GM12878 (cell line): ENCODE data around the gene RB1. TPM values are rescaled to one million over a fixed set of nuclear protein-coding genes. Genes with fewer than 3 reads are reported as not detected.

Experiments
- ATAC-seq: fragments of 200-7000 bp; cut with Tn5 transposase; 3 replicates; pipeline ENCODE4 v1.9.1; 2020; ENCODE audit warnings: mild to moderate bottlenecking, moderate library complexity
- BruUV-seq: library from RNA; stranded (reverse); fragments of 400-500 nt; replicated peaks from 2 replicates; lab custom pipeline; 2021; lab: Mats Ljungman, UMichigan
- CTCF ChIA-PET: fragments of 300-600 bp; sonication (Branson Sonifier 250); formaldehyde crosslinking; extraction: SDS; loops from one replicate; lab custom pipeline; 2021; ENCODE audit warnings: inconsistent platforms; lab: Yijun Ruan, JAX
- POLR2A ChIA-PET: fragments of 350-600 bp; formaldehyde crosslinking; extraction: SDS; loops from one replicate; lab custom pipeline; 2021; ENCODE audit warnings: inconsistent platforms; lab: Charles Lee
- RAD21 ChIA-PET: fragments of 300-600 bp; sonication (Branson Sonifier 250); formaldehyde crosslinking; loops from one replicate; lab custom pipeline; 2023; ENCODE audit warnings: antibody characterized with exemption; ENCODE audit not compliant: unreplicated experiment; lab: Charles Lee
- SMC1A ChIA-PET: fragments of 300-600 bp; sonication (Branson Sonifier 250); formaldehyde crosslinking; loops from one replicate; lab custom pipeline; 2023; ENCODE audit not compliant: unreplicated experiment, uncharacterized antibody; lab: Charles Lee
- DNase-seq: peaks from one replicate; pipeline ENCODE4 v3.0.0-alpha.2; 2011; ENCODE audit warnings: low read depth, low spot score
- FAIRE-seq: peaks from 3 replicates; lab custom pipeline; 2011; peaks lifted over from hg19 to GRCh38; lab: Jason Lieb, UNC
- H2AFZ ChIP-seq: 2 replicates; pipeline ENCODE4 v1.6.0; 2011; ENCODE audit warnings: low read depth, low read length, control low read depth; ENCODE audit not compliant: control insufficient read depth
- H3K27ac ChIP-seq: 2 replicates; pipeline ENCODE4 v1.5.1; 2011; ENCODE audit warnings: control low read depth; ENCODE audit not compliant: control insufficient read depth, insufficient read depth
- H3K27me3 ChIP-seq, 2 experiments: replicated peaks in 1 of 2; 2 replicates each; pipeline versions ENCODE4 v1.6.0 to v1.6.1; 2011; ENCODE audit warnings: low read length in 1 of 2; ENCODE audit not compliant: control insufficient read depth in 2 of 2, insufficient read depth in 2 of 2
- H3K36me3 ChIP-seq, 2 experiments: 2 replicates each; pipeline ENCODE4 v1.5.1; 2011; ENCODE audit warnings: low read length in 1 of 2; ENCODE audit not compliant: control insufficient read depth in 2 of 2, insufficient read depth in 2 of 2
- H3K4me1 ChIP-seq: 2 replicates; pipeline ENCODE4 v1.6.1; 2011; ENCODE audit warnings: mild to moderate bottlenecking, low read length, moderate library complexity, mixed read lengths; ENCODE audit not compliant: control insufficient read depth, insufficient read depth
- H3K4me2 ChIP-seq: 2 replicates; pipeline ENCODE4 v1.6.0; 2011; ENCODE audit warnings: control low read depth; ENCODE audit not compliant: control insufficient read depth, insufficient read depth
- H3K4me3 ChIP-seq: fragments of 200-600 bp; sonication (generic); 2 replicates; pipeline ENCODE4 v1.5.1; 2016
- H3K79me2 ChIP-seq: 2 replicates; pipeline ENCODE4 v1.6.0; 2011; ENCODE audit warnings: low read length; ENCODE audit not compliant: control insufficient read depth, insufficient read depth
- H3K9ac ChIP-seq: 2 replicates; pipeline ENCODE4 v1.8.0; 2011; ENCODE audit warnings: low read length, control low read depth, mixed read lengths; ENCODE audit not compliant: control insufficient read depth, insufficient read depth
- H3K9me3 ChIP-seq: replicated peaks from 3 replicates; pipeline ENCODE4 v1.5.1; 2011; ENCODE audit warnings: mild to moderate bottlenecking, low read length; ENCODE audit not compliant: control insufficient read depth, insufficient read depth
- H4K20me1 ChIP-seq: 2 replicates; pipeline ENCODE4 v1.6.0; 2011; ENCODE audit not compliant: control insufficient read depth, insufficient read depth
- IKZF2 ChIP-seq, 2 experiments: fragments of 450-650 bp; IDR thresholded peaks; 2 replicates each; pipeline ENCODE4 v1.6.1; 2017; ENCODE audit warnings: mild to moderate bottlenecking in 2 of 2, moderate library complexity in 2 of 2
- NFYB ChIP-seq: IDR thresholded peaks from 2 replicates; pipeline ENCODE4 v1.6.1; 2011; ENCODE audit warnings: low read depth, mild to moderate bottlenecking, low read length, improper control_type of control experiment, moderate library complexity; ENCODE audit not compliant: insufficient read depth
- RCOR1 ChIP-seq: conservative IDR thresholded peaks from 2 replicates; pipeline ENCODE4 v1.6.1; 2012; ENCODE audit warnings: low read depth, low read length, improper control_type of control experiment
- SP1 ChIP-seq: IDR thresholded peaks from one replicate; pipeline ENCODE4 v1.6.1; 2011; ENCODE audit warnings: low read depth, low read length
- WGBS: methylation state at CpG from one replicate; pipeline ENCODE4 v1.1.6; 2016; ENCODE audit warnings: low lambda C conversion rate; ENCODE audit not compliant: insufficient replicate concordance, insufficient coverage; ENCODE audit errors: missing lambda C conversion rate; 5-methylcytosine and 5-hydroxymethylcytosine counted together
- in situ Hi-C: fragments of 300-500 bp; cut with MboI; formaldehyde crosslinking; loops from 9 replicates; pipeline ENCODE4 v1.14.3; 2018; ENCODE audit warnings: mixed read lengths
- intact Hi-C: fragments of 100-400 bp; cut with micrococcal nuclease; formaldehyde crosslinking; loops from one replicate; pipeline ENCODE4 v1.14.2; 2022; ENCODE audit not compliant: unreplicated experiment
- polyA plus RNA-seq, 11 experiments: library from polyadenylated mRNA; depleted of rRNA in 4 of 11; unstranded in 6 of 11; stranded (reverse) in 5 of 11; fragments of >200 nt; fragmentation: Nextera tagmentation in 4 of 11; fragmentation: Illumina TruSeq in 1 of 11; extraction: Ambion mirVana in 4 of 11; extraction: Trizol in 1 of 11; gene quantifications; 1 replicate in 1 of 11; 2 replicates in 10 of 11; pipeline versions ENCODE4 v1.2.1 to v1.2.3, GENCODE V29; 2011 to 2016; ENCODE audit warnings: inconsistent platforms in 2 of 11, missing spikeins in 2 of 11, low read depth in 1 of 11
- total RNA-seq, 4 experiments: library from RNA; depleted of rRNA in 3 of 4; stranded (reverse); fragments of >200 nt in 3 of 4; fragmentation: Illumina TruSeq in 1 of 4; extraction: Trizol in 1 of 4; gene quantifications; 2 replicates each; pipeline versions ENCODE4 v1.2.1 to v1.2.3, GENCODE V29; 2013 to 2021
- TF ChIP-seq, protein P1 (sequence below): fragments of 450-650 bp; IDR thresholded peaks from 2 replicates; pipeline ENCODE4 v1.6.1; 2018; ENCODE audit warnings: mild to moderate bottlenecking, low read depth, moderate library complexity; ENCODE audit not compliant: partially characterized antibody

The RB1 gene
- total and polyA plus RNA-seq, 10 of the 15 experiments (the other 5 are each of a cell fraction or from before 2014, with no cell fraction given), result 2.8 to 45.0 (median 8.3) TPM

DNA sequence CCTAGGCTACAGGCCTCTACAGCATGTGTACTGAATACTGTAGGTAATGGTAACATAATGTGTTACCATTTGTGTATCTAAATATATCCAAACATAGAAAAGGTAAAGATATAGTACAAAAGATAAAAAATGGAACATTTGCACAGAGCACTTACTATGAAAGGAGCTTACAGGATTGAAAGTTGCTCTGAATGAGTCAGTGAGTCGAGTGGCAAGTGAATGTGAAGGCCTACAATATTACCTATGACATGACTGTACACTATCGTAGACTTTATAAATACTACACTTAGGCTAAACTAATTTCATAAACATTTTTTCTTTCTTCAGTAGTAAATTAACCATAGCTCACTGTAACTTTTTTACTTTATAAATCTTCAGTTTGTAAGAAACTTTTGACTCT lies 74.3 kb downstream of the RB1 start:
- POLR2A ChIA-PET, result no interaction called here
- FAIRE-seq, result no peak

More for the DNA sequence above, 74.3 kb downstream of the RB1 start:
- in situ Hi-C loops (no loop called here), intact Hi-C loops (no loop called here)
- no TSS peak for BruUV-seq
- DNase-seq (no peak), ATAC-seq (no peak)
- ChIA-PET CTCF (interaction anchor here (0.7 to 1.6 kb wide), 5 partner anchors 15 to 435 kb away, joined by 3 read pairs; no protein-coding TSS in a partner anchor), RAD21 (no interaction called here), SMC1A (interaction anchor here (1.0 to 3.0 kb wide), 5 partner anchors 9 to 202 kb away, joined by 3 to 11 read pairs (median 6); no protein-coding TSS in a partner anchor)
- H3K4me1 ChIP-seq, result no peaks in the 10 kb centered on the region
- no peak overlapping the region for H3K4me2 ChIP-seq
- no peaks in the 10 kb centered on the region; the same call in 2 of the 3 replicates for H3K9me3 ChIP-seq
- H3K79me2 ChIP-seq, result no peaks in the 10 kb centered on the region
- WGBS, result 50% methylated on average over 2 of the region's 2 CpGs
- no peak overlapping the region for H3K4me3 ChIP-seq
- TF ChIP-seq RCOR1 (no peak), NFYB (no peak), SP1 (no peak), IKZF2 (IDR thresholded peaks at IDR 0.05) (no peak)
- TF ChIP-seq, protein P1, sequence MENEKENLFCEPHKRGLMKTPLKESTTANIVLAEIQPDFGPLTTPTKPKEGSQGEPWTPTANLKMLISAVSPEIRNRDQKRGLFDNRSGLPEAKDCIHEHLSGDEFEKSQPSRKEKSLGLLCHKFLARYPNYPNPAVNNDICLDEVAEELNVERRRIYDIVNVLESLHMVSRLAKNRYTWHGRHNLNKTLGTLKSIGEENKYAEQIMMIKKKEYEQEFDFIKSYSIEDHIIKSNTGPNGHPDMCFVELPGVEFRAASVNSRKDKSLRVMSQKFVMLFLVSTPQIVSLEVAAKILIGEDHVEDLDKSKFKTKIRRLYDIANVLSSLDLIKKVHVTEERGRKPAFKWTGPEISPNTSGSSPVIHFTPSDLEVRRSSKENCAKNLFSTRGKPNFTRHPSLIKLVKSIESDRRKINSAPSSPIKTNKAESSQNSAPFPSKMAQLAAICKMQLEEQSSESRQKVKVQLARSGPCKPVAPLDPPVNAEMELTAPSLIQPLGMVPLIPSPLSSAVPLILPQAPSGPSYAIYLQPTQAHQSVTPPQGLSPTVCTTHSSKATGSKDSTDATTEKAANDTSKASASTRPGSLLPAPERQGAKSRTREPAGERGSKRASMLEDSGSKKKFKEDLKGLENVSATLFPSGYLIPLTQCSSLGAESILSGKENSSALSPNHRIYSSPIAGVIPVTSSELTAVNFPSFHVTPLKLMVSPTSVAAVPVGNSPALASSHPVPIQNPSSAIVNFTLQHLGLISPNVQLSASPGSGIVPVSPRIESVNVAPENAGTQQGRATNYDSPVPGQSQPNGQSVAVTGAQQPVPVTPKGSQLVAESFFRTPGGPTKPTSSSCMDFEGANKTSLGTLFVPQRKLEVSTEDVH, result no peak
- no peak overlapping the region for H2AFZ ChIP-seq
- no peak overlapping the region for H3K9ac ChIP-seq
- peaks cover 0 to 4% of the 10 kb centered on the region in 2 experiments; a peak in 2 of 4 replicates for H3K36me3 ChIP-seq
- H3K27me3 ChIP-seq, result no peaks in the 10 kb centered on the region
- no peak overlapping the region for H3K27ac ChIP-seq
- no peaks in the 10 kb centered on the region for H4K20me1 ChIP-seq
